ENCODE measurements around the gene BOLA1. TPM values are rescaled to one million over a fixed set of nuclear protein-coding genes. Genes with fewer than 3 reads are reported as not detected.
A peak's percentile ranks its signal among the peaks of the same experiment; 100 is the strongest.

The BOLA1 gene
- total RNA-seq, 1 experiment from 2014 or later: 12.3 TPM

GRCh38 chr1:149914545-149914944 lies 15.2 kb downstream of the BOLA1 start:
- Histone ChIP-seq H3K9me3 (replicated peaks) (no peaks in the 10 kb centered on the region), H3K4me1 (replicated peaks) (peaks cover 8% of the 10 kb centered on the region), H3K36me3 (peaks cover 3% of the 10 kb centered on the region; the same call in 1 of the 2 replicates), H3K27ac (no peak overlapping the region), H3K27me3 (replicated peaks) (no peaks in the 10 kb centered on the region), H3K4me3 (no peak overlapping the region)
- no peak for DNase-seq (ENCODE audit: low read depth in 1 of 2, low spot score in 2 of 2)

DNA sequence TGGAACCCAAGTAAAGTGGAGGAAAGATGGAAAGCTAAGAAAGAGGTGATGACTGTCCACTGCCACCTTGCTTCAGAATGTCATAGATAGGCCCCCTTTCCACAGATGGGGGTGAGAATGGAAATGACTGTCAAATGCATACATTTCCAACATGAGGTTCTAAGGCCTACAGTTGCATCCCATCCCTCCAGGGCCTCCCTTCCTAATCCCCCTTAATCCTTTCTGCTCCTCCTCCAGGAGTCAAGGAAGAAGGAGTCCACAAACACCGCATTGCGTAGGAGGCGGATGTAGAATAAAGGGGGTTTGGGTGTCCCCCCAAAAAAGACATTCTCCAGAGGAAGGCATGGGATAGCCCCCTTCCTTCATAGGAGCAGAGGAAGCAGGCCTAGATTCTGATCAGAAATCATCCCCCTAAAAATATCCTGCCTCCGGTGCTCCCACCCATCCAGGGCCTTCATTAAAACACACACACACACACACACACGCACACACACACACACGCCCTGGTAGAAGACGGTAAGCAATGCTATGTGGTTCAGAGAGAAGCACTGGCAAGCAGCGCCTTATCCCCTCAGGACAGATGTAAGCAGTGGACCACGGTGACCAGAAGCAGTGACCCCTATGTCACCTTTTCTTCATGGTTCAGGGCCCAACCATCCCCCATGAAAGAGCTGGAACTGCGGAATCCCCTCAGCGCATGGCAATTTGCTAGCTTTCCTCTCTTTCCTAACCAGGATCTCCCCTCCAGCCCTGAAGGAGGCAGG lies 16.2 kb downstream of the BOLA1 start:
- Histone ChIP-seq H3K4me1 (replicated peaks) (peaks cover 8% of the 10 kb centered on the region), H3K36me3 (peaks cover 3% of the 10 kb centered on the region; the same call in 1 of the 2 replicates), H3K4me3 (no peak overlapping the region), H3K9me3 (replicated peaks) (no peaks in the 10 kb centered on the region), H3K27ac (no peak overlapping the region), H3K27me3 (replicated peaks) (no peaks in the 10 kb centered on the region)
- DNase-seq (ENCODE audit: low read depth in 1 of 2, low spot score in 2 of 2): no peak

DNA sequence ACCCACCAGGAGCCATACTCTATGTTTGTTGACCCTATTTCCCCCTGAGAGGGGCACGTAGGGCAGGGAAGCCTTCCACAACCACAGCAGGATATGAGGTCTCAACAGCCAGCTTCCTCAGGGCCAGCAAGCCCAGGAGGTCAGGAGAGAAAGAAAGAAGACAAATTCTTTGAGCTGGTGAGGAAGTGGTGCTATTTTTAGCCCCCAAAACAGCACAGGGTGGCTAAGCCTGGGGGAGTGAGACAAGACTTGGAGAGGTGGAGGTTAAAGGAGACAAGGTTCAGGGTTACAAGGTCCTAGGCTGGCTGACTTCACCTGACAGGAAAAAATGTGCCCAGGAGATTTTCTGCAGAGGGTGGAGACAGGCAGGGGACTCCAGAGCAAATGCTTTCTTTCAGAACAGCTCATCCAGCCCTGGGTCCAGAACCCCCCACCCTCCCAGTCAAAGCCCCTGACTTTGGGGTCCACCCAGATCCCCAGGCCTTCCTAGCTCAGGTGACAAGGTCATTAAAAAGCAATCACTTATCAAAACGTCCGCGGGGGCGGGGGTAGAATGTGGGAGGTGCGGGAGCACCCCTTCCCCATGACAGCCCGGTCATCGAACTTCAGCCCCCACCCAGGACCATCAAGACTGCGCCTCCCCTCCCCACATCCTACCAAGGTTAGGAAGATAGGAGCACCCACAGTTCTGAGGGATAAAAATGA lies 17.0 kb downstream of the BOLA1 start:
- Histone ChIP-seq H3K27me3 (replicated peaks) (no peaks in the 10 kb centered on the region), H3K36me3 (peaks cover 3% of the 10 kb centered on the region), H3K4me3 (no peak overlapping the region), H3K9me3 (replicated peaks) (no peaks in the 10 kb centered on the region), H3K27ac (no peak overlapping the region), H3K4me1 (replicated peaks) (peaks cover 8% of the 10 kb centered on the region)
- DNase-seq (ENCODE audit: low read depth in 1 of 2, low spot score in 2 of 2): no peak

DNA sequence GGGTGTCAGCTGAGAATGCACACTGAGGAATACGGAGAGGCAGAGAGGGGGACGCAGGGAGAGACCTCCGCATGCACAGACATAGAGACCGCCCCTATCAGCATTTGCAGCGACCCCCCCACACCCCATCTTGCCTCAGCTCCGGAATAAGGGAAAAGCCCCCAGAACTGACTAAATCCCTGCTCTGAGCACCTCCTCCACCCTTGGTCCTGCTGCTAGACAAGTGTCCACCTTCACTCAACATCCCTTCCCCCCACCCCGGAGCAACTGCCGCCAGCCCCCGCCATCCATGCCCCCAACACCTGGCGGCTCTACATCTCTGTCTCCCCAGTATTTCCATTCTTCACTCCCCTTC lies 17.5 kb downstream of the BOLA1 start:
- Histone ChIP-seq H3K36me3 (peaks cover 9% of the 10 kb centered on the region), H3K4me1 (replicated peaks) (peaks cover 8% of the 10 kb centered on the region), H3K27ac (no peak overlapping the region), H3K4me3 (peak overlapping the region; percentile 54; the same call in 1 of the 2 replicates), H3K27me3 (replicated peaks) (no peaks in the 10 kb centered on the region), H3K9me3 (replicated peaks) (no peaks in the 10 kb centered on the region)
- no peak for DNase-seq (ENCODE audit: low read depth in 1 of 2, low spot score in 2 of 2)

- Histone ChIP-seq H3K27ac (no peak within 1 kb of the TSS), H3K9me3 (replicated peaks) (no peaks in the 10 kb centered on the region), H3K4me3 (peak within 1 kb of the TSS; percentile 54), H3K36me3 (peaks cover 15% of the 10 kb centered on the region), H3K4me1 (replicated peaks) (peaks cover 8% of the 10 kb centered on the region), H3K27me3 (replicated peaks) (no peaks in the 10 kb centered on the region)
- DNase-seq (ENCODE audit: low read depth in 1 of 2, low spot score in 2 of 2): peak in 1 of 2 experiments; percentile 35
These were observed 18.3 kb downstream of the BOLA1 start, which contains the start of gene SV2A for GRCh38 chr1:149917571-149918144. Gene SV2A, minus strand, starts transcription at chr1:149917844. Its CDS starts 4,004 bp downstream, at chr1:149913840.

DNA sequence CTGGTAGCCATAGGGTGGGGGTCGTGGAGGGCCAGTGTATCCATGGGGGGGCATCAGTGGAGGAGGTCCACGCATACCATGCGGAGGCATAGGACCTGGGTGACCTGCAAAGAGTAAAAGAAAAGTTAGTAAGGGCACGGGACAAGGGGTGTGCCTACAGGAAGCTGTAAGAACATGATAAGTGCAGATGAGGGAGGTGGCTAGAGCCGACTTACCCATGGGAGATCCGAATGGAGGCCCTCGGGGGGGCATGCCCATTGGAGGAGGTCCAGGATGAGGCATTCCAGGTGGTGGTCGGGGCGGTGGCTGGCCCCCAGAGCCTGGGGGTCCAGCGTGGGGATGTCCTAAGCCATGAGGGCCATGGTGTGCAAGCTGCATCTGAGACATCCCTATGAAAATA lies 24.3 kb downstream of the BOLA1 start:
- Histone ChIP-seq H3K4me3 (no peak overlapping the region), H3K9me3 (replicated peaks) (no peaks in the 10 kb centered on the region), H3K27me3 (replicated peaks) (no peaks in the 10 kb centered on the region), H3K36me3 (peaks cover 56% of the 10 kb centered on the region), H3K27ac (no peak overlapping the region), H3K4me1 (replicated peaks) (peaks cover 16% of the 10 kb centered on the region)
- DNase-seq (ENCODE audit: low read depth in 1 of 2, low spot score in 2 of 2): no peak

DNA sequence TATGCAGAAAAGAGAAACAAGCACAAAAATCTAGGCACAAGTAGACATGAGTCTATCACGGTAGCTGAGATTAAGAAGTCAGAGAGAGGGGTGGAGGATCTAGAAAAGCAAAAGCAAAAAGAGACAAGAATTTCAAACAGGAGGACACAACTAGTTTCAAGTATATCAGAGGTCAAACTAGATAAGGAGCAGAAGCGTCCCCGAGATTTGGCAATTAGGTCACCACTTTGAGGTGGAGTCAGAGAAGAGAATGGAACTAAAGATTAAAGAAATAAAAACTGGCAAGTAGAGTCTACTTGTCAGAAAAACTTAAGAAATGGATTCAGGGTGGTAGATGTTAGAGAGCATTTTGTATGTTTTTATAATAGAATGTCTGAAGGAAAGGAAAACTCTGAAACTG lies 26.0 kb downstream of the BOLA1 start:
- Histone ChIP-seq H3K27me3 (replicated peaks) (no peaks in the 10 kb centered on the region), H3K36me3 (peaks cover 67% of the 10 kb centered on the region), H3K9me3 (replicated peaks) (no peaks in the 10 kb centered on the region)

GRCh38 chr1:149925751-149926150 lies 26.4 kb downstream of the BOLA1 start:
- H3K4me1 ChIP-seq (replicated peaks): peaks cover 17% of the 10 kb centered on the region
- no peak overlapping the region for H3K27ac ChIP-seq
- H3K27me3 ChIP-seq (replicated peaks): no peaks in the 10 kb centered on the region
- no peak overlapping the region for H3K4me3 ChIP-seq
- no peaks in the 10 kb centered on the region for H3K9me3 ChIP-seq (replicated peaks)
- DNase-seq (ENCODE audit: low read depth in 1 of 2, low spot score in 2 of 2): no peak
- H3K36me3 ChIP-seq: peaks cover 67% of the 10 kb centered on the region

More for the DNA sequence above, 26.0 kb downstream of the BOLA1 start:
- Histone ChIP-seq H3K27ac (no peak overlapping the region), H3K4me1 (replicated peaks) (peaks cover 17% of the 10 kb centered on the region), H3K4me3 (no peak overlapping the region)
- DNase-seq (ENCODE audit: low read depth in 1 of 2, low spot score in 2 of 2): no peak

DNA sequence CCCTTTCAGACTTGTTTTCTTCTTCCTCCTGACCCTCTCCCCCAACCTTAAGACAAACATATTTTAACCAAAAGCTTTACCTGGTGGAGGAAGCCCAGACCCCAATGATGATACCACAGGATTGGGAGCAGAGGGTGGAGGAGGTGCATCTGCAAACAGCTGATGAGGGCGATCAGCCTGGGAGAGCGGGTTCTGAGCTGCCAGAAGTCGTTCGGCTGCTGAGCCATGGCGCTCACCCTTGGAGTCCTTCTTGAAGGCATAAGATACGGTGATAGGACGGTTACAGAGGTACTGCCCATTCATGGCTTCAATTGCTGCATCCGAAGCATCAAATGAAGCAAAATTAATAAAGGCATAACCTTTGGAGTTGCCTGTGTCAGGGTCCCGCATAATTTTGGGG lies 26.9 kb downstream of the BOLA1 start:
- H3K27me3 ChIP-seq (replicated peaks): no peaks in the 10 kb centered on the region
- DNase-seq (ENCODE audit: low read depth in 1 of 2, low spot score in 2 of 2): no peak
- H3K4me3 ChIP-seq: no peak overlapping the region
- no peaks in the 10 kb centered on the region for H3K9me3 ChIP-seq (replicated peaks)
- H3K27ac ChIP-seq: no peak overlapping the region
- peaks cover 67% of the 10 kb centered on the region for H3K36me3 ChIP-seq
- peaks cover 22% of the 10 kb centered on the region for H3K4me1 ChIP-seq (replicated peaks)

DNA sequence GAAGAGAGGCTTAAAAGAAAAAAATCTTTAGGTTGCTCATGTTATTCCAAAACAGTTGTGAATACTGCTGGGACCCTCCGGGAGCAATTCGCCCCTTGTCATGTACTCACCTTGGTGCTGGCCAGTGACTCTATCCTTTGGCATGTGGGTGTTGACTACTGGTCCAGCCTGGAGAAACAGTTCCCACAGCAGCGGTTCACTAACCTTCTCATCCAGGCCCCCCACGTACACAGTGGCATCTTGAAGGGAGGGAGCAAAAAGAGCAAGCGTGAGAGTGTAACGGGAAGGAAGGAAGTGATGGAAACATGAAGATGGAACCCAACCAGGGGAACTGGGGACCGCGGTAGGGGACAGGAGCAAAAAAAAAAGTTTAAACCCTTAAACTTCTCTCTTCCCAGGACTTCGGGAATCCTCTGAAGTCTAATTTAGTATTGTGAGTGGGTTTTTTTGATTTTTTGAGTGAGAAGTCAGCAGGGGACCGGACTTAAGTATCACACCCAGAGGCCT lies 27.7 kb downstream of the BOLA1 start:
- H3K36me3 ChIP-seq: peaks cover 65% of the 10 kb centered on the region
- H3K4me1 ChIP-seq (replicated peaks): peaks cover 27% of the 10 kb centered on the region
- H3K27me3 ChIP-seq (replicated peaks): no peaks in the 10 kb centered on the region
- peak overlapping the region; percentile 71 for H3K4me3 ChIP-seq
- H3K9me3 ChIP-seq (replicated peaks): no peaks in the 10 kb centered on the region
- peak overlapping the region; percentile 39 for H3K27ac ChIP-seq
- DNase-seq (ENCODE audit: low read depth in 1 of 2, low spot score in 2 of 2): no peak

DNA sequence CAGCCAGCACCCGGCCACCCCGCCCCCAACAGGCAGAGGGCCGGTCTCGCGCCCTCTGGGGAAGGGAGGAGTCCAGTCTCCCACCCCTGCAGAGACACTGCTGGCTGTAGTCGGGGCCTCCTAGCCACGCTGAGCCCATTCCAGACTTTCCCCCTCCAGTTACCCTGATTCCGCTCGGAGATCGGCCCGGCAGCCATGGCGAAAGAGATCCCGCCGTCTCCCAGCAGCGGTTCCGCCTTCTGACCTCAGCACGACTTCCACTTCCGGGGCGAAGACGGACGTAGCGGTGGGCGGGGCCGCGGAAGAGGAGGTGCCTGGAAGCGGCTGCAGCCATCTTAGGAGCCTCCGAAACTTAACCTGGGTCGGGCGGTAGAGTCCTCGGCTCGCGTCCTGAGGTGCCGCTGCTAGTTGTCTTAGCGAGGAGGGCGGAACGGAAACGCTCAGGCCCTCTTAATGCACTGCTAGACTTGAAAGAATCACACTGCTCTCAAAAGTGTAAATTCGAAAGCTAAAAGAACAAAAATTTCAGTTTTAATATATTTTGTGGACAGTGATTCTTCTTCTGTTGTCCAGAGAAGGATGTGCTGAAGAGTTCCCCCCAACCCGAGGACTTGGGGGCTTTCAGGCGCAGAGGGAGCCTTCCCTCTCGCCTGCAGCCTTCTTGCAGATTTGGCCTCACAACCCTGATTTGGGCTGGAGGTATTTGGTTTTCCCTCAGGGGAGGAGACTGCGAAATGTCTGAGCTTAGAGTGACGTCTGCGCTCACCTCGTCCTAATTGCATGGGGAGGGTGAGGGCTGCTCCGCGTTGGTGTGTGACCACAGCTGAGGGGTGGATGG lies 28.4 kb downstream of the BOLA1 start, which contains the start of gene SF3B4:
Gene SF3B4, minus strand, starts transcription at position 241 of the 838 bp plus-strand sequence. Its CDS starts 44 bp downstream, at position 197.
- Histone ChIP-seq H3K36me3 (peaks cover 65% of the 10 kb centered on the region), H3K4me1 (replicated peaks) (peaks cover 27% of the 10 kb centered on the region), H3K9me3 (replicated peaks) (no peaks in the 10 kb centered on the region), H3K4me3 (peak within 1 kb of the TSS; percentile 71), H3K27ac (peak within 1 kb of the TSS; percentile 39), H3K27me3 (replicated peaks) (no peaks in the 10 kb centered on the region)
- DNase-seq (ENCODE audit: low read depth in 1 of 2, low spot score in 2 of 2): peak; percentile 90 to 95

GRCh38 chr1:149928401-149928724 lies 29.0 kb downstream of the BOLA1 start:
- DNase-seq (ENCODE audit: low read depth in 1 of 2, low spot score in 2 of 2): no peak
- Histone ChIP-seq H3K27ac (peak overlapping the region; percentile 39; the same call in 1 of the 2 replicates), H3K9me3 (replicated peaks) (no peaks in the 10 kb centered on the region), H3K4me3 (peak overlapping the region; percentile 71), H3K4me1 (replicated peaks) (peaks cover 27% of the 10 kb centered on the region), H3K27me3 (replicated peaks) (no peaks in the 10 kb centered on the region), H3K36me3 (peaks cover 62% of the 10 kb centered on the region)

DNA sequence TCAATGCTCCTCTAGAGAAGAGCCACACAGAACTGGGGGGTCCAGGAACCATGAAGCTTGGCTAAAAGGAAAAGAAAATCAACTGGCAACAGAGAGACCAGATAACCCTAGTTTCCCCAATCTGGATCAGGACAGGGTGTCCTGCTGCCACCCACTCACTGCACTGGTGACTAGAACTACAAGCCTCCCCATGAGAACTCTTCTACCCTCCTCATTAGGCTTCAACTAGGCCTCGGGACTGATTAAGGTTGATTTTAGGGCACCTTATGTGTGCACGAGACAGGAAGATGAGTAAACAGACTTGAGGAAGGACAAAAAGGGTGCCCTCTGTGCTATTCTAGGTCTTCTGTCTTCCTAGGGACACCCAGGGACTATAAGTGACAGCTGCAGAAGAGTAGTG lies 30.5 kb downstream of the BOLA1 start:
- Histone ChIP-seq H3K4me1 (replicated peaks) (peaks cover 27% of the 10 kb centered on the region), H3K27me3 (replicated peaks) (no peaks in the 10 kb centered on the region), H3K4me3 (no peak overlapping the region), H3K9me3 (replicated peaks) (no peaks in the 10 kb centered on the region), H3K27ac (no peak overlapping the region), H3K36me3 (peaks cover 52% of the 10 kb centered on the region)
- no peak for DNase-seq (ENCODE audit: low read depth in 1 of 2, low spot score in 2 of 2)

Measured in SJSA1 (cell line).